ENCODE data around the gene DSTN. TPM values are rescaled to one million over a fixed set of nuclear protein-coding genes. Genes with fewer than 3 reads are reported as not detected.

The DSTN gene
- total RNA-seq, 1 experiment from 2014 or later, result 202 TPM

DNA sequence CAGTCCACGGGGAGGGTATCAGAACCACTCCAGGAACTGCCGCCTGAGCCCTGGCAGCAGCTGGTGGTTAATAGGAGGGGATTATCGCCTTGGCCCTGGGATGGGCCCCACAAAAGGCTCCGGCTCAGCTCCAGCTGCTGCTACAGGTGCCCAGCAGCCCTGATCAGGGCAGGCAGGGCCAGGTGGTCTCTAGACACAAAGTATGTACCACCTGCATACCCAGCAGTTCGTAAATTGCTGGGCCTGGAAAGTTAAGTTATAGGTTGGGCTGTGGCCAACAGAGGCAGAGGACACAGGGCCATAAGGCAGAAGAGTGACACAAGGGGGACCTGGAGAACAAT lies 77.1 kb downstream of the DSTN start:
- no peaks in the 10 kb centered on the region for H3K9me2 ChIP-seq (ENCODE audit: insufficient read depth)
- no peaks in the 10 kb centered on the region; a peak in 1 of 4 replicates for H3K36me3 ChIP-seq (ENCODE audit: control insufficient read depth in 1 of 2, insufficient read depth in 2 of 2, low read length in 2 of 2)
- intact Hi-C loops (cut with micrococcal nuclease), result no loop called here
- no peak overlapping the region for H3K9ac ChIP-seq (ENCODE audit: low read length)
- H3K4me3 ChIP-seq (replicated peaks in 1 of 2; ENCODE audit: low read depth in 1 of 2, low read length in 2 of 2), result no peak overlapping the region
- H3K79me2 ChIP-seq (ENCODE audit: insufficient read depth, low read length), result peaks cover 79% of the 10 kb centered on the region
- H4K20me1 ChIP-seq (ENCODE audit: insufficient read depth), result no peaks in the 10 kb centered on the region
- no peak overlapping the region for H3K4me2 ChIP-seq (ENCODE audit: low read length)
- H3K4me1 ChIP-seq (ENCODE audit: control insufficient read depth in 1 of 2, insufficient read depth in 2 of 2, low read length in 2 of 2), result no peaks in the 10 kb centered on the region; a peak in 1 of 4 replicates
- no peak for TF ChIP-seq EGR1 (IDR thresholded peaks at IDR 0.05; ENCODE audit: low read depth)
- no peak for TF ChIP-seq YY1 (IDR thresholded peaks at IDR 0.05; ENCODE audit: extremely low read depth, insufficient replicate concordance, low read depth, low read length)
- no peak for TF ChIP-seq SP1 (IDR thresholded peaks at IDR 0.05; ENCODE audit: low read depth)
- no peaks in the 10 kb centered on the region for H3K9me3 ChIP-seq (ENCODE audit: control insufficient read depth in 1 of 2, insufficient read depth in 1 of 2, low read depth in 1 of 2, low read length in 2 of 2)
- no TSS peak for BruUV-seq (replicated peaks)
- RAD21 ChIA-PET (ENCODE audit: low non-redundant PET in 1 of 2, low total read pairs in 2 of 2, uncharacterized antibody in 2 of 2, unreplicated experiment in 2 of 2), result no interaction called here
- H3K27me3 ChIP-seq (ENCODE audit: insufficient read depth, low read length), result no peaks in the 10 kb centered on the region
- POLR2A ChIA-PET, result no interaction called here
- no peak for ATAC-seq
- DNase-seq (ENCODE audit: low read depth, low spot score), result no peak
- CTCF ChIA-PET, result no interaction called here
- H2AFZ ChIP-seq (ENCODE audit: low read depth, low read length, poor library complexity, severe bottlenecking), result no peak overlapping the region
- H3K27ac ChIP-seq (ENCODE audit: low read depth, low read length), result no peak overlapping the region

GRCh38 chr20:17647391-17648314 lies 77.8 kb downstream of the DSTN start:
- CTCF ChIA-PET, result interaction anchor here (2.1 kb wide), 1 partner anchor 114 kb away, joined by 5 read pairs; no protein-coding TSS in a partner anchor
- H3K36me3 ChIP-seq (ENCODE audit: control insufficient read depth in 1 of 2, insufficient read depth in 2 of 2, low read length in 2 of 2), result peaks cover 0 to under 1% of the 10 kb centered on the region in 2 experiments; a peak in 1 of 4 replicates
- H3K4me1 ChIP-seq (ENCODE audit: control insufficient read depth in 1 of 2, insufficient read depth in 2 of 2, low read length in 2 of 2), result no peaks in the 10 kb centered on the region; a peak in 1 of 4 replicates
- no peak overlapping the region for H3K9ac ChIP-seq (ENCODE audit: low read length)
- H3K79me2 ChIP-seq (ENCODE audit: insufficient read depth, low read length), result peaks cover 86% of the 10 kb centered on the region
- H3K27me3 ChIP-seq (ENCODE audit: insufficient read depth, low read length), result no peaks in the 10 kb centered on the region
- DNase-seq (ENCODE audit: low read depth, low spot score), result no peak
- POLR2A ChIA-PET, result no interaction called here
- no peak for ATAC-seq
- RAD21 ChIA-PET (ENCODE audit: low non-redundant PET in 1 of 2, low total read pairs in 2 of 2, uncharacterized antibody in 2 of 2, unreplicated experiment in 2 of 2), result no interaction called here
- H3K9me3 ChIP-seq (ENCODE audit: control insufficient read depth in 1 of 2, insufficient read depth in 1 of 2, low read depth in 1 of 2, low read length in 2 of 2), result no peaks in the 10 kb centered on the region
- no peak overlapping the region for H3K4me2 ChIP-seq (ENCODE audit: low read length)
- H3K27ac ChIP-seq (ENCODE audit: low read depth, low read length), result no peak overlapping the region
- intact Hi-C loops (cut with micrococcal nuclease), result no loop called here
- no peaks in the 10 kb centered on the region for H4K20me1 ChIP-seq (ENCODE audit: insufficient read depth)
- BruUV-seq (replicated peaks), result no TSS peak
- H3K9me2 ChIP-seq (ENCODE audit: insufficient read depth), result no peaks in the 10 kb centered on the region
- H3K4me3 ChIP-seq (replicated peaks in 1 of 2; ENCODE audit: low read depth in 1 of 2, low read length in 2 of 2), result no peak overlapping the region
- H2AFZ ChIP-seq (ENCODE audit: low read depth, low read length, poor library complexity, severe bottlenecking), result no peak overlapping the region
- TF ChIP-seq POLR2A (IDR thresholded peaks at IDR 0.05; ENCODE audit: borderline replicate concordance, extremely low read depth, insufficient read depth, insufficient read length), result no peak
- TF ChIP-seq EZH2phosphoT487 (IDR thresholded peaks at IDR 0.05; ENCODE audit: borderline replicate concordance), result no peak
- TF ChIP-seq JUND (IDR thresholded peaks at IDR 0.05), result no peak
- no peak for TF ChIP-seq SRF (IDR thresholded peaks at IDR 0.05; ENCODE audit: low read depth)
- TF ChIP-seq SP1 (IDR thresholded peaks at IDR 0.05; ENCODE audit: low read depth), result no peak
- no peak for TF ChIP-seq EZH2 (IDR thresholded peaks at IDR 0.05)
- TF ChIP-seq ELF1 (IDR thresholded peaks at IDR 0.05; ENCODE audit: borderline replicate concordance, low read depth), result no peak
- TF ChIP-seq ZFX (IDR thresholded peaks at IDR 0.05), result no peak
- TF ChIP-seq, protein P1, sequence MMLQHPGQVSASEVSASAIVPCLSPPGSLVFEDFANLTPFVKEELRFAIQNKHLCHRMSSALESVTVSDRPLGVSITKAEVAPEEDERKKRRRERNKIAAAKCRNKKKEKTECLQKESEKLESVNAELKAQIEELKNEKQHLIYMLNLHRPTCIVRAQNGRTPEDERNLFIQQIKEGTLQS (IDR thresholded peaks at IDR 0.05), result no peak
- TF ChIP-seq TCF7L2 (IDR thresholded peaks at IDR 0.05; ENCODE audit: borderline replicate concordance, extremely low read depth, insufficient read depth, insufficient read length), result no peak
- TF ChIP-seq YY1 (IDR thresholded peaks at IDR 0.05; ENCODE audit: extremely low read depth, insufficient replicate concordance, low read depth, low read length), result no peak
- no peak for TF ChIP-seq FOSL1 (IDR thresholded peaks at IDR 0.05; ENCODE audit: low read depth)
- TF ChIP-seq, protein P2, sequence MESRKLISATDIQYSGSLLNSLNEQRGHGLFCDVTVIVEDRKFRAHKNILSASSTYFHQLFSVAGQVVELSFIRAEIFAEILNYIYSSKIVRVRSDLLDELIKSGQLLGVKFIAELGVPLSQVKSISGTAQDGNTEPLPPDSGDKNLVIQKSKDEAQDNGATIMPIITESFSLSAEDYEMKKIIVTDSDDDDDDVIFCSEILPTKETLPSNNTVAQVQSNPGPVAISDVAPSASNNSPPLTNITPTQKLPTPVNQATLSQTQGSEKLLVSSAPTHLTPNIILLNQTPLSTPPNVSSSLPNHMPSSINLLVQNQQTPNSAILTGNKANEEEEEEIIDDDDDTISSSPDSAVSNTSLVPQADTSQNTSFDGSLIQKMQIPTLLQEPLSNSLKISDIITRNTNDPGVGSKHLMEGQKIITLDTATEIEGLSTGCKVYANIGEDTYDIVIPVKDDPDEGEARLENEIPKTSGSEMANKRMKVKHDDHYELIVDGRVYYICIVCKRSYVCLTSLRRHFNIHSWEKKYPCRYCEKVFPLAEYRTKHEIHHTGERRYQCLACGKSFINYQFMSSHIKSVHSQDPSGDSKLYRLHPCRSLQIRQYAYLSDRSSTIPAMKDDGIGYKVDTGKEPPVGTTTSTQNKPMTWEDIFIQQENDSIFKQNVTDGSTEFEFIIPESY (IDR thresholded peaks at IDR 0.05; ENCODE audit: extremely low read depth, insufficient replicate concordance, low read length), result no peak
- TF ChIP-seq CEBPB (IDR thresholded peaks at IDR 0.05; ENCODE audit: low read depth), result no peak
- TF ChIP-seq, protein P3, sequence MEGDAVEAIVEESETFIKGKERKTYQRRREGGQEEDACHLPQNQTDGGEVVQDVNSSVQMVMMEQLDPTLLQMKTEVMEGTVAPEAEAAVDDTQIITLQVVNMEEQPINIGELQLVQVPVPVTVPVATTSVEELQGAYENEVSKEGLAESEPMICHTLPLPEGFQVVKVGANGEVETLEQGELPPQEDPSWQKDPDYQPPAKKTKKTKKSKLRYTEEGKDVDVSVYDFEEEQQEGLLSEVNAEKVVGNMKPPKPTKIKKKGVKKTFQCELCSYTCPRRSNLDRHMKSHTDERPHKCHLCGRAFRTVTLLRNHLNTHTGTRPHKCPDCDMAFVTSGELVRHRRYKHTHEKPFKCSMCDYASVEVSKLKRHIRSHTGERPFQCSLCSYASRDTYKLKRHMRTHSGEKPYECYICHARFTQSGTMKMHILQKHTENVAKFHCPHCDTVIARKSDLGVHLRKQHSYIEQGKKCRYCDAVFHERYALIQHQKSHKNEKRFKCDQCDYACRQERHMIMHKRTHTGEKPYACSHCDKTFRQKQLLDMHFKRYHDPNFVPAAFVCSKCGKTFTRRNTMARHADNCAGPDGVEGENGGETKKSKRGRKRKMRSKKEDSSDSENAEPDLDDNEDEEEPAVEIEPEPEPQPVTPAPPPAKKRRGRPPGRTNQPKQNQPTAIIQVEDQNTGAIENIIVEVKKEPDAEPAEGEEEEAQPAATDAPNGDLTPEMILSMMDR (IDR thresholded peaks at IDR 0.05 in 2 of 3, conservative IDR thresholded peaks at IDR 0.05 in 1 of 3; ENCODE audit: borderline replicate concordance in 1 of 3, insufficient read depth in 1 of 3, low read depth in 2 of 3, low read length in 2 of 3), result no peak
